A172 (cell line): ENCODE data around the gene SLC2A4. TPM values are rescaled to one million over a fixed set of nuclear protein-coding genes. Genes with fewer than 3 reads are reported as not detected.

ENCODE experiments used
- DNase-seq: peaks from one replicate; pipeline ENCODE4 v3.0.0-alpha.2; 2015; ENCODE audit warnings: low spot score
- total RNA-seq: library from RNA; depleted of rRNA; stranded (reverse); fragments of >200 nt; shearing (Covaris generic); gene quantifications from 2 replicates; pipeline ENCODE4 v1.2.3, GENCODE V29; 2014

SLC2A4 gene
- total RNA-seq, 1 experiment from 2014 or later, result not detected

- no peak for DNase-seq
Measured at GRCh38 chr17:7266784-7267183, 14.7 kb upstream of the SLC2A4 start.

GRCh38 chr17:7279448-7279847, 2.1 kb upstream of the SLC2A4 start:
- DNase-seq, result no peak

GRCh38 chr17:7280519-7281073, 922 bp upstream of the SLC2A4 start:
- peak; percentile 77 for DNase-seq

- DNase-seq, result no peak
Measured at GRCh38 chr17:7281953-7282751, 634 bp downstream of the SLC2A4 start.

GRCh38 chr17:7282752-7283321, 1.3 kb downstream of the SLC2A4 start:
- DNase-seq, result no peak

GRCh38 chr17:7283471-7284216, 2.1 kb downstream of the SLC2A4 start:
- DNase-seq, result no peak

GRCh38 chr17:7284911-7285310, 3.4 kb downstream of the SLC2A4 start:
- DNase-seq, result no peak

GRCh38 chr17:7285679-7286078, 4.2 kb downstream of the SLC2A4 start:
- no peak for DNase-seq

- no peak for DNase-seq
Measured at GRCh38 chr17:7289256-7290032, 7.9 kb downstream of the SLC2A4 start.

GRCh38 chr17:7290166-7290565, 8.6 kb downstream of the SLC2A4 start:
- no peak for DNase-seq

GRCh38 chr17:7290685-7291084, 9.2 kb downstream of the SLC2A4 start:
- no peak for DNase-seq

GRCh38 chr17:7292194-7292593, 10.7 kb downstream of the SLC2A4 start:
- DNase-seq, result no peak

- DNase-seq, result no peak
Measured at GRCh38 chr17:7292729-7293128, 11.2 kb downstream of the SLC2A4 start.

- DNase-seq, result no peak
Measured at GRCh38 chr17:7293159-7293558, 11.6 kb downstream of the SLC2A4 start.

GRCh38 chr17:7293816-7294613, 12.5 kb downstream of the SLC2A4 start:
- DNase-seq, result no peak

- peak; percentile 33 for DNase-seq
Measured at GRCh38 chr17:7294614-7295153, 13.2 kb downstream of the SLC2A4 start, which contains the start of gene YBX2. TSS of gene YBX2 (minus strand) at chr17:7294639. CDS start at chr17:7294500, 139 bp downstream.

GRCh38 chr17:7295230-7296180, 14.0 kb downstream of the SLC2A4 start:
- DNase-seq, result no peak

- DNase-seq, result peak; percentile 72
Measured at GRCh38 chr17:7296189-7296861, 14.8 kb downstream of the SLC2A4 start.

GRCh38 chr17:7304179-7304578, 22.7 kb downstream of the SLC2A4 start:
- DNase-seq, result no peak
